Measurements from ENCODE around the gene FBH1.
"Not testable (repeated sequence)": the region's sequence is repeated elsewhere in the genome, so short reads cannot be mapped to it uniquely, and the experiment has no call there.

FBH1 gene

GRCh38 chr10:5937016-5937415, 47.0 kb downstream of the FBH1 start:
- DNase-seq (ENCODE audit: insufficient read length, low spot score): no peak
- FAIRE-seq: no peak

- no peak for FAIRE-seq
- no peak for DNase-seq (ENCODE audit: insufficient read length, low spot score)
Observed at GRCh38 chr10:5938291-5938690, 48.2 kb downstream of the FBH1 start.

GRCh38 chr10:5940807-5941218, 50.8 kb downstream of the FBH1 start:
- no peak for FAIRE-seq
- DNase-seq (ENCODE audit: insufficient read length, low spot score): no peak

- FAIRE-seq: no peak
- no peak for DNase-seq (ENCODE audit: insufficient read length, low spot score)
Observed at GRCh38 chr10:5941579-5941978, 51.5 kb downstream of the FBH1 start.

DNA sequence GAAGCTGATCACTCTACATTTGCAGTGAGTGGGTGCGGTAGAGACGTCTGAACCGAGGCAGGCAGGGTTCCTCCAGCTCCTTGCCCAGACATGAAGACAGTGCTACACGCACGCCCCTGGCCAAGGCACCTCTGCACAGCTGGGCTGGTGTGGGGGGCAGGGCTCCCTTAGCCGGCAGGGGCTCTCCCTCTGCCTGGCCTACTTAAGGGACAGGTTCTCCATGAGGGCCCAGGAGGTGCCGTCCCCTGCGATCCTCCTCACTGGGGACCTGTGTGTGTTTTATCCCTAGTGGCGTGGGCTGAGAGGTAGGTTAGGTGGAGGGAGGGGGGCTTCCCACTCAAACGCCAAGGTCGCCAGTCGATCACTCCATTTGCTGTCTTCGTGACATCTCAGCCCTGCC, 52.0 kb downstream of the FBH1 start:
- no peak for FAIRE-seq
- DNase-seq (ENCODE audit: insufficient read length, low spot score): no peak

- FAIRE-seq: no peak
- DNase-seq (ENCODE audit: insufficient read length, low spot score): no peak
Observed at GRCh38 chr10:5942474-5942873, 52.4 kb downstream of the FBH1 start.

DNA sequence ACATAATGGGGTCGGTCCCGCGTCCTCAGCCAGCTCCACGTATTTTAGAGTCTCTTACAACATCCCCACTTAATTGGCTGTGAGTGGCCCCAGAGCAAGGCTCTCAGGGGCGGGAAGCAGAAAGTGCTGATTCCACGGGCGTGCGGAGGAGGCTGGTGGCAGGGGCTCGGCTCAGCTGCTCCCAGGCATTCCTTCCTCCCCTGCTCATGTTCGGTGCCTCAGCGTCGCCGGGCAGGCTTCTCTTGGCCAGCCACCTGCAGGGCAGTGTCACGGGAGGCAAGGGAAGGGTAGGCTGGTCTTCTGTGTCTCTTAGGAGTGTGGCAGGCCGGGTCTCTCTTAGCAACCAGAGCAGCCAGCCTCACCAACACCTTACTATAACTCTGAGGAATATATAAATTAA, 53.5 kb downstream of the FBH1 start:
- no peak for FAIRE-seq
- DNase-seq (ENCODE audit: insufficient read length, low spot score): no peak

GRCh38 chr10:5944389-5945189, 54.5 kb downstream of the FBH1 start:
- no peak for DNase-seq (ENCODE audit: insufficient read length, low spot score)
- FAIRE-seq: no peak

DNA sequence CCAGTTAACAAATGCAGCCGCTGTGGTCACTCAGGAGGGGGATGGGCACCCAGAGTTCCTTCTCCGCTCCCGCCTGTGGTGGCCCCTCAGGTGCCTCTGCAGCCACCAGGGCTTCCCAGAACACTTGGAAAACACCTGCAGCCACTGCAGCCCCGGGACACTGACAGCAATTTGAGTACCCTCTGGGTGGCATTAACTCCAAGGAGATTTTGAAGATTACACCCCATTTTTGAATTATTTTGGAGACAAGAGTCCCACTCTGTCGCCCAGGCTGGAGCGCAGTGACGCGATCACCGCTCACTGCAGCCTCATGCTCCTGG, 55.1 kb downstream of the FBH1 start:
- FAIRE-seq (no peak), DNase-seq (ENCODE audit: insufficient read length, low spot score) (no peak)

DNA sequence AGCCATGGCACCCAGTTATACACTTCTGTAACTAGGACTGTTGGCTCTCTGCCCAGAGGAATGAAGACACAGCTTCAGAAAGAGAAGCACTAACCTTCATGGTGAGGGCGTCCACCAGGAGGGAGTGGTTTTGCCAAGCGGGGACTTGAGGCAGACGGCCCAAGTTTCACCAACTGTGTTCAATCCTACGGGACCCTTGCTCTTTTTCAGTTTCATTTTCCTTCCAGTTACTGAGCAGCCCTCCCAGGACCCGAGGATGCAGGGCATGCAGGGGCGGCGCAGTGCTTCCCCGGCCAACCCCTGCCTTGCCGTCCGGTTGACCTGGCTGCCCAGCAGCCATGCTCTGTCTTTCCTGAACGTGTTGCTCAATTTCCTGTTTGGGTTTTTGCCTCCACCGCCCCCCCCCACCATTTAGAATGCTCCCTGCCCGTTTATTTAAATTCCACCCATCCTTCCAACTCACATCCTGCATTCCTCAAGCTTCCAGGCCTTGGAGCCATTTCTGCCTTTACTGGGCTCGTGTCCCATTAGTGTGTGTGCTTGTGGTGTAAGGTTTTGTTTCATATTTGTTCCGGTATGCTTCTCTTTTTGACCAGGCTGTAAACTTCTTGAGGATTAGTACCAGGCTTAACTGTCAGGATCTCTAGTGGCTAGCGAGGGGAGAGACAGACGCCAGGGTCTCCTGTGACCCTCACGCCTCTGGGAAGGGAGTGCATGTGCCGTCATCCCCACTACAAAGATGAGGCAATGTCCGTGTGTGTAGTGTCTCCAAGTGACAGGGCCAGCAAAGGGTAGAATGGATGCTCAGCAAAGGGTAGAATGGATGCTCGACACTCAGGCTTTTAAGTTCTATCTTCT, 55.7 kb downstream of the FBH1 start:
- DNase-seq (ENCODE audit: insufficient read length, low spot score): no peak

DNA sequence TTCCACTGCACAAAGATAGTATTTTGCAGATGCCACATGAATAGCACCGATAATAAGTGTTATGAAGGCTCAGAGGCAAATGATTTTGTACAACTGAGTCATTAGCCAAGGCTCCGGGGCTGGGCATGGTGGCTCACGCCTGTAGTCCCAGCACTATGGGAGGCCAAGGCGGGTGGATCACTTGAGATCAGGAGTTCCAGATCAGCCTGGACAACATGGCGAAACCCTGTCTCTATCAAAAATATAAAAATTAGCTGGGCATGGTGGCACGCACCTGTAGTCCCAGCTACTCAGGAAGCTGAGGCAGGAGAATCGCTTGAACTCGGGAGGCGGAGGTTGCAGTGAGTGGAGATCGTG, 56.4 kb downstream of the FBH1 start:
- FAIRE-seq; DNase-seq (ENCODE audit: insufficient read length, low spot score): not testable (repeated sequence)

More for the DNA sequence above, 55.7 kb downstream of the FBH1 start:
- peak; percentile 51 for FAIRE-seq

- FAIRE-seq: no peak
Observed at GRCh38 chr10:5946786-5947185, 56.7 kb downstream of the FBH1 start.

DNA sequence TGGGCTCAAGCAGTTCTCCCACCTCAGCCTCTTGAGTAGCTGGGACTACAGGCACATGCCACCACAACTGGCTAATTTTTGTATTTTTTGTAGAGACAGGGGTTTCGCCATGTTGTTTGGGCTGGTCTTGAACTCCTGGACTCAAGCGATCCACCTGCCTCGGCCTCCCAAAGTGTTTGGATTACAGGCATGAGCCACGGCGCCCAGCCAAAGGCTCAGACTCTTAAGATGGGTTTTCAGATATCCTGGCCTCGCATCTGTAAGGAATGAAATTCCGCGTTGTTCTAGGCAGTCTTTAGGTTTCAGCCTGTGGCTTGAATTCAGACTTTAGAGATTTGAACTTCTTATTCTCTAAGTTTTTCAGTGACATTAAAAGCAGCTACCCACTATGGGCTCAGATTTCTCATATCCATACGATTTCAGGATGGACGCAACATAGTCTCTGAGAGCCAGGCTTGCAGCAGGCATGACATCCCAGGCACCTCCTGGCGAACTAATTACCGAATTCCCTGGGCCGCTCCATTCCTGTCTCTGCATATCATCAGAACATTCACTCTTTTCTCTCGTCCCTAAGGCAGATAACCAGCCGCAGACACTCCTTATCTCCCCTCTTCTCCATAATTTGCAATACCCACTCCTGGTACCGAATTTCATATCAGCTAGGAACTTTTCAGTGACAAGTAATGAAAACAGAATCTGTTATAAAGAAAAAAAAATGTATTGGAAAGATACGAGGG, 57.6 kb downstream of the FBH1 start:
- no peak for DNase-seq (ENCODE audit: insufficient read length, low spot score)
- FAIRE-seq: no peak

More at GRCh38 chr10:5946786-5947185, 56.7 kb downstream of the FBH1 start:
- DNase-seq (ENCODE audit: insufficient read length, low spot score): no peak

GRCh38 chr10:5948208-5948585, 58.2 kb downstream of the FBH1 start:
- FAIRE-seq: no peak
- no peak for DNase-seq (ENCODE audit: insufficient read length, low spot score)

DNA sequence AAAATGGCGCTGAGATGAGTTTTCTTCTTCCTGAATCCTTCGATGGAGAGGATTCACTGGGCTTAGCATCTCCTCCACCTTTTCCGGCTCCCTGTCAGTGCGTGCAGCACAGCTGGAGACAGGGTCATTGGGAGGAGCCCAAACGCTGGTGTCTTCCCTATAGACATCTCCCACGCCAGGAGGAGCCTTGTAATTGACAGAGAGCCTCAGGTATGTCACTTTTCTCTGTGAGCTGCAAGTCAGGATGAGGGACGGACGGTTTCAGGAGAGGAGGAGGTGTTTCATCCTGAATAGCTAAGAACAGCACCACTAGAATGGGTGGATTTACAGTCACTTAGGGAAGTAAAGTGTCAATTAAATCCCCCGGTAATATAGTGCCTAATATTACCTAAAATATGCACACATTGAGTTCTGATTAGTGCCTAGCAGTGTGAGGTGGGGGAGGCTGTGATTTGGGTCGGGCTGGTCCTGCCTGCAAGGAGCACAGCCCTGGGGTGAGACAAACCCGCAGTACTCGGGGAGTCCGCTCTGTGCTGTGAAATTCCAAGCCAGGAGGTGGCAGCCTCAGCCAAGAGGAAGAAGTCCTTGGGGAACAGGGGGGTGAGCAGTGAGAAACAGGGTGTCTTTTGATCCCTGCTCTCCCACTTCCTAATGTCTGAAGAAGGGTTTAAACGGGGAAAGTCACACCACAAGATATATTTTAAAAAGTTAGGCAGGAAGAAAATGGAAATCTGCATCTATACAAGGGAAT, 59.1 kb downstream of the FBH1 start:
- FAIRE-seq: no peak
- DNase-seq (ENCODE audit: insufficient read length, low spot score): no peak

DNA sequence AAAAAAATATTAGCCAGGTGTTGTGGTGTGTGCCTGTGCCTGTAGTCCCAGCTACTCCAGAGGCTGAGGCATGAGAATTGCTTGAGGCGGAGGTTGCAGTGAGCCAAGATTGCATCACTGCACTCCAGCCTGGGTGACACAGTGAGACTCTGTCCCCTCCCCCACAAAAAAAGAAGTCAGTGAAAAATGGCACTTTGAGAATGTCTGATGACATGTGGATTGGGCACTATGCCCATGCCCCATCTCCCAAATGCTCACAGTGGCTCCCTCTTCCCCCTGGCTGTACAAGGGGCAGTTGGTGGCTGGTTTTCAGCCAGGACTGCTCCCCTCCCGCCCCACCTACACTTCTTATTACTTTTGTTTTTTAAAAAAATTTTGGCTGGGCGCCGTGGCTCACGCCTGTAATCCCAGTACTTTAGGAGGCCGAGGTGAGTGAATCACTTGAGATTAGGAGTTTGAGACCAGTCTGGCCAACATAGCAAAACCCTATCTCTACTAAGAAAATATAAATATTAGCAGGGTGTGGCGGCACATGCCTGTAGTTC, 61.2 kb downstream of the FBH1 start:
- FAIRE-seq: no peak
- DNase-seq (ENCODE audit: insufficient read length, low spot score): no peak

DNA sequence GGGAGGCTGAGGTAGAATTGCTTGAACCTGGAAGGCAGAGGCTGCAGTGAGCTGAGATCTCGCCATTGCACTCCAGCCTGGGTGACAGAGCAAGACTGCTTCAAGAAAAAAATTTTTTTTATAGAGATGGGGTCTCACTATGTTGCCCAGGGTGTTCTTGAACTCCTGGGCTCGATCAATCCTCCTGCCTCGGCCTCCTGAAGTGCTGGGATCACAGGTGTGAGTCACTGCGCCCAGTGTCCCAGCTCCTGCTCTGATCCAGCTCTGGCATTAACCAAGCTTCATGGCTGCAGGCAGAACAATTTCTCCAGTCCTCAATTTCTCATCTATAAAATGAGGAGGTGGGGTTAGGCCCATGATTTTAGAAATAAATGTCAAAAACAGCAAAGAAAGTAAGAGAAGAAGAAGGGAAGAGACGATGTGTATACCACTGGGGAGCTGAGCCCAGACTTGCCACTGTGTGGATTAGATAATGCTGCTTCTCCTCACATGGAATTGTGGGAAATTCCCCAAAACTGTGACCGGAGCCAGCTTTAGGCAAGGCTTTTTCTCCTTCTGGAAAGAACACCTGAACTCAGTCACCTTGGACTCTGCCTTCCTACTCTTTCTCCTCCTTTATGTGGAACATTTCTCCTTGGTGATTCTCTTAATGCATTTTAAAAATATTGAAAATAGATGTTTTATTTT, 61.8 kb downstream of the FBH1 start:
- FAIRE-seq: no peak
- DNase-seq (ENCODE audit: insufficient read length, low spot score): no peak

DNA sequence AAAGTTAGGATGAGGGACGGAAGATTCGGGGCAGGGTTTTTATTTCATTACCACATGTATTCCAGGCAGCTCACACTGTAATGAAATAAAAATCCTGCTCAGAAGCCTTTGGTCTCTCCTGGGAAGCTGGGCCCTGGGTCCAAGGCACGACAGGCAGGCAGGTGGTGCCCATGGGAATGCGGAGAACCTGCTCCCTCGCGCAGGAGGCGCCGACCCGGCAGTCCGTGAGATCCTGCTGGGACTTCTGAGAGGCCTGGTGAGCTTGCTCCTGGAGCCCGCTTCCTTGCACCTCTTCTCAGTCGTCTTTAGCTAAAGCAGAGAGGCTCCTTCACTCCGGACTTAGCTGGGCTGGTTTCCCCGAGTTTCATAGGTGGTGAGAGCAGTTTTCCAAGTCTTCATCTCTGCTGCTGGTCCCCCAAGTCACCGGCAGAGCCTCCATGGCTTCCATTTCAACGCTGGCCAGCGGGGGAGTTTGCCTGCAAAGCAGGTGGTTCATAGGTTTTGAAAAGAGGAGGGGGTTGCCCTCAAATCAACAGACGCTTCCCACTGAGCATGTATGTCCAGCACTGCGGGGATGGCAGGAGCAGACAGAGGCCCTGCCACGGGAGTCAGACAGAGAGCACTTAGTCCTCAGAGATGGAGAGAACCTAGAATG, 62.8 kb downstream of the FBH1 start:
- no peak for DNase-seq (ENCODE audit: insufficient read length, low spot score)
- no peak for FAIRE-seq

DNA sequence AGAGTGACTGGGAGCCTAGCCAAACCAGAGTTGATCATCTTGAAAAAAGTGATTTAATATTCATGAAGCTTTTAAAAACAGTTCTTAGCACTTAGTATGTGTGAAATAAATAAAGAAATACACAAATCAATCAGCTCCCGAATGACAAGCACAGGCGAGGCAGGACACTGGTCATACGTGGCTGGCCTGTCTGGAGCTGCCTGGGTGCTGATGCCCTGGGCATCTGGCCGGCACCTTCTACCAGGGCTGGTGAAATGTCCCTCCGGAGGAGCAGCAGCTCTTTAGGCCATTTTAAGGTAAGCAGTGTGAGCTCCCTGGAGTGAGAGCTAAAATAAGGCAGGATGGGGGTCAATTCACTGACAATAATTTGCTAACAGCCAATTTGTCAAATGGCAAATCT, 63.6 kb downstream of the FBH1 start:
- FAIRE-seq (no peak), DNase-seq (ENCODE audit: insufficient read length, low spot score) (no peak)

All from GM19239 (cell line).